ENCODE data around the gene AXL. TPM values are rescaled to one million over a fixed set of nuclear protein-coding genes. Genes with fewer than 3 reads are reported as not detected.

Gene AXL
- total and polyA plus RNA-seq, 2 of the 8 experiments (the other 6 are each of a cell fraction or from before 2014, with no cell fraction given) = 35.3 to 51.0 TPM

DNA sequence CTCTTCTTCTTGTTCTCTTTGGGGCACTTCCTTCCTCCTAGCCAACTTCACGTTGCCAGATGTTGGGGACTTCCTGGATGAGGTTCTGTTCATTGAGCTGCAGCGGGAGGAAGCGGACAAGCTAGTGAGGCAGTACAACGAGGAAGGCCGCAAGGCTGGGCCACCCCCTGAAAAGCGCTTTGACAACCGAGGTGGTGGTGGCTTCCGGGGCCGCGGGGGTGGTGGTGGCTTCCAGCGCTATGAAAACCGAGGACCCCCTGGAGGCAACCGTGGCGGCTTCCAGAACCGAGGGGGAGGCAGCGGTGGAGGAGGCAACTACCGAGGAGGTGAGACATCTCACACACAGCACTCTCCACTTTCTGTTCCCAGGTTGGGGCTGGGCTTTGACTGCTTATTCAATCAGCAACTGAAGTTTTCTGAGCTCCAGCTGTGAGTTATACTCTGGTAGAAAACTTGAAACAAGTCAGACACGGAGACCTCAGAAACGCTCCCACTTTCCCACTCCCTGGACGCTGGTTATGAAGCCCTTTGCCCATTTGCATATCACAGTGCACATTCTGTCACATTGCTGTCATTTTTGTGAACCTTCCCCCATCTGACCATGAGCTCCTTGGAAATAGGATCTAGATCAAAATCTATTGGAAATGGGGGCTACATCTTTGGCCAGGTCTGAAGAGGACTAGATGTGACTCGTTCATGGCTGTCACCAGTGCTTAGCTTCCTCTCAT, 83.8 kb downstream of the AXL start:
- Histone ChIP-seq H3K23ac (ENCODE audit: insufficient read length) (no peak overlapping the region), H3K4me1 (replicated peaks in 1 of 4; ENCODE audit: control insufficient read depth in 3 of 4, insufficient read depth in 4 of 4, low read length in 3 of 4) (no peaks in the 10 kb centered on the region; a peak in 1 of 7 replicates), H3K23me2 (ENCODE audit: low read depth, low read length) (no peaks in the 10 kb centered on the region), H2BK20ac (ENCODE audit: low read length) (no peak overlapping the region), H3K9me3 (ENCODE audit: insufficient read depth in 2 of 2, low read depth in 1 of 2, low read length in 1 of 2) (no peaks in the 10 kb centered on the region), H4K20me1 (replicated peaks in 1 of 2; ENCODE audit: control insufficient read depth in 1 of 2, insufficient read depth in 2 of 2, low read length in 2 of 2) (peaks cover 6 to 25% of the 10 kb centered on the region in 2 experiments), H3K4ac (replicated peaks; ENCODE audit: insufficient read length, low read depth, low read length) (no peak overlapping the region), H2AFZ (ENCODE audit: low read length) (no peak overlapping the region), H3K4me2 (ENCODE audit: insufficient read depth in 1 of 2, low read depth in 2 of 2, low read length in 2 of 2) (no peak overlapping the region), H3K56ac (replicated peaks; ENCODE audit: insufficient read length, low read depth, low read length) (no peak overlapping the region), H3K79me2 (ENCODE audit: control insufficient read depth in 1 of 2, insufficient read depth in 2 of 2, low read length in 2 of 2) (no peaks in the 10 kb centered on the region), H3K36me3 (ENCODE audit: control insufficient read depth in 2 of 4, insufficient read depth in 4 of 4, low read length in 3 of 4) (peaks cover 66 to 96% (median 87%) of the 10 kb centered on the region in 4 experiments), H3K27ac (ENCODE audit: low read depth, low read length) (no peak overlapping the region), H3K4me3 (ENCODE audit: extremely low read depth in 1 of 4, insufficient read depth in 2 of 4, low read depth in 3 of 4, low read length in 4 of 4) (no peak overlapping the region), H3K14ac (ENCODE audit: insufficient read length) (no peak overlapping the region), H4K8ac (ENCODE audit: extremely low read depth, insufficient read depth, low read length) (no peak overlapping the region), H3K27me3 (replicated peaks in 1 of 4; ENCODE audit: control insufficient read depth in 3 of 4, extremely low read depth in 1 of 4, insufficient read depth in 3 of 4, low read length in 3 of 4) (no peaks in the 10 kb centered on the region), H4K5ac (ENCODE audit: insufficient read length, low read depth, low read length) (no peak overlapping the region), H3K18ac (ENCODE audit: extremely low read depth, low read length) (no peak overlapping the region), H3K79me1 (ENCODE audit: low read depth, low read length) (no peaks in the 10 kb centered on the region; the same call in 1 of the 2 replicates), H2AK5ac (ENCODE audit: low read depth, low read length) (no peak overlapping the region), H4K91ac (replicated peaks; ENCODE audit: insufficient read length, low read length) (no peak overlapping the region), H2BK5ac (ENCODE audit: low read depth, low read length) (no peak overlapping the region), H3K9ac (replicated peaks in 1 of 4; ENCODE audit: extremely low read depth in 1 of 4, low read depth in 3 of 4, low read length in 3 of 4) (no peak overlapping the region), H2BK120ac (replicated peaks; ENCODE audit: low read depth, low read length) (no peak overlapping the region), H2BK15ac (ENCODE audit: low read length) (no peak overlapping the region), H2BK12ac (ENCODE audit: low read depth, low read length) (no peak overlapping the region)
- DNase-seq (ENCODE audit: low read depth in 1 of 2, low spot score in 2 of 2) (no peak), FAIRE-seq (no peak)
- 96% methylated on average over 20 of the region's 21 CpGs; no CpG with 5 or more reads in 1 of the 2 experiments for WGBS, 2 experiments (ENCODE audit: extremely low coverage in 1 of 2, insufficient coverage in 1 of 2, insufficient read length in 1 of 2, insufficient replicate concordance in 2 of 2, low coverage in 1 of 2, low lambda C conversion rate in 2 of 2, missing lambda C conversion rate in 1 of 2)
- POLR2A ChIA-PET (ENCODE audit: partially characterized antibody) = interaction anchor here (0.6 to 22.6 kb wide), 5 partner anchors 19 to 612 kb away, joined by 3 to 579 read pairs (median 3); partner anchors contain the start of gene HNRNPUL1
- CTCF ChIA-PET (ENCODE audit: partially characterized antibody) = interaction anchor here (0.7 to 7.3 kb wide), 4 partner anchors 7 to 377 kb away, joined by 3 to 63 read pairs (median 10); no protein-coding TSS in a partner anchor
- TF ChIP-seq ASH2L (IDR thresholded peaks at IDR 0.05; ENCODE audit: low read length) (no peak), BRCA1 (IDR thresholded peaks at IDR 0.05; ENCODE audit: low read depth, low read length) (no peak), GTF2F1 (IDR thresholded peaks at IDR 0.05; ENCODE audit: borderline replicate concordance, low read depth, low read length) (no peak), CREB1 (IDR thresholded peaks at IDR 0.05) (no peak), CTBP2 (IDR thresholded peaks at IDR 0.05; ENCODE audit: borderline replicate concordance, insufficient read depth, insufficient read length, low read length) (no peak), HDAC6 (IDR thresholded peaks at IDR 0.05; ENCODE audit: low read depth, low read length) (no peak), HDAC2 (IDR thresholded peaks at IDR 0.05; ENCODE audit: borderline replicate concordance in 1 of 2, low read depth in 2 of 2, low read length in 2 of 2) (no peak)
- TF ChIP-seq, protein P1, sequence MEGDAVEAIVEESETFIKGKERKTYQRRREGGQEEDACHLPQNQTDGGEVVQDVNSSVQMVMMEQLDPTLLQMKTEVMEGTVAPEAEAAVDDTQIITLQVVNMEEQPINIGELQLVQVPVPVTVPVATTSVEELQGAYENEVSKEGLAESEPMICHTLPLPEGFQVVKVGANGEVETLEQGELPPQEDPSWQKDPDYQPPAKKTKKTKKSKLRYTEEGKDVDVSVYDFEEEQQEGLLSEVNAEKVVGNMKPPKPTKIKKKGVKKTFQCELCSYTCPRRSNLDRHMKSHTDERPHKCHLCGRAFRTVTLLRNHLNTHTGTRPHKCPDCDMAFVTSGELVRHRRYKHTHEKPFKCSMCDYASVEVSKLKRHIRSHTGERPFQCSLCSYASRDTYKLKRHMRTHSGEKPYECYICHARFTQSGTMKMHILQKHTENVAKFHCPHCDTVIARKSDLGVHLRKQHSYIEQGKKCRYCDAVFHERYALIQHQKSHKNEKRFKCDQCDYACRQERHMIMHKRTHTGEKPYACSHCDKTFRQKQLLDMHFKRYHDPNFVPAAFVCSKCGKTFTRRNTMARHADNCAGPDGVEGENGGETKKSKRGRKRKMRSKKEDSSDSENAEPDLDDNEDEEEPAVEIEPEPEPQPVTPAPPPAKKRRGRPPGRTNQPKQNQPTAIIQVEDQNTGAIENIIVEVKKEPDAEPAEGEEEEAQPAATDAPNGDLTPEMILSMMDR (IDR thresholded peaks at IDR 0.05; ENCODE audit: control extremely low read depth in 1 of 3, insufficient read depth in 1 of 3, low read depth in 1 of 3, low read length in 3 of 3) = no peak
- TF ChIP-seq, protein P2, sequence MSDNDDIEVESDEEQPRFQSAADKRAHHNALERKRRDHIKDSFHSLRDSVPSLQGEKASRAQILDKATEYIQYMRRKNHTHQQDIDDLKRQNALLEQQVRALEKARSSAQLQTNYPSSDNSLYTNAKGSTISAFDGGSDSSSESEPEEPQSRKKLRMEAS (IDR thresholded peaks at IDR 0.05) = no peak

All from H1 (cell line).